Measurements from ENCODE around the gene PRKAG1.

PRKAG1 gene

GRCh38 chr12:49022558-49023178 lies 4.1 kb upstream of the PRKAG1 start:
- no peaks in the 10 kb centered on the region for H3K27me3 Mint-ChIP-seq
- H3K4me1 Mint-ChIP-seq (ENCODE audit: low read depth in 2 of 2), result peaks cover 15 to 19% of the 10 kb centered on the region in 2 donors
- H3K27ac Mint-ChIP-seq, result peak overlapping the region; percentile 89 to 100
- H3K4me3 Mint-ChIP-seq, result no peak overlapping the region
- no peaks in the 10 kb centered on the region for H3K9me3 Mint-ChIP-seq
- H3K36me3 Mint-ChIP-seq (ENCODE audit: insufficient read depth), result peaks cover 60% of the 10 kb centered on the region
- ATAC-seq (replicated peaks) (no peak), DNase-seq (no peak)

DNA sequence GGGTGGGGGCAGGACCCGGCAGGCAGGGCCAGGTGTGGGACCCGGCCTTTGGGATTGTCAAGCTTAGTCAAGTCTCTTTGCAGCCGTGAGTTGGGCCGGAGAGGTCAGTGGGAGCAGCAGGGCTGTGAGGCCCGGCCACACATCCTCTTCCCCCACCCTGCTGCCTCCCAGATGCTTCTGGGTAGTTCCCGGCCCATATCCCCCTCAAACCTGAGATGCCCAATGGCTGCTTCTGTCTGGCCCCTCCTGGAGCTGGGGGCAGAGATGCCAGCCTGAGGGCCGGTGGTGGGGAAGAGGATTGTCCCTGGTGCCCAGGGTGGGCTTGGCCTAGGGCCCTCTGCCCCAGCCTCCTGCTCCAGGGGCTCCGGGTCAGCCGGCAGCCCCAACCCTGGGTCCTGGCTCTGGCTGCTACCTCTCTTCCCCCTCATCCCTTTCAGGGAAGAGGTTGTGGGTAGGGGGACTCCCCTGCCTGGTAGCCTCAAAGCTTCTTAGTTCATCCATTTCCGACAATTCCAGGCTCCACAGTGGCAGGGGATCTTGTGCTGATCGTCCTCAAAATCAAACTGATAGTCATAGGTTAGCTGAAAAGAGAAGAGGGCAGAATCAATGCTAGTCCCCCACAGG lies 2.8 kb upstream of the PRKAG1 start:
- no peaks in the 10 kb centered on the region for H3K9me3 Mint-ChIP-seq
- no peak overlapping the region for H3K4me3 Mint-ChIP-seq
- H3K27me3 Mint-ChIP-seq, result no peaks in the 10 kb centered on the region
- peak overlapping the region; percentile 100 for H3K27ac Mint-ChIP-seq
- peaks cover 58% of the 10 kb centered on the region for H3K36me3 Mint-ChIP-seq (ENCODE audit: insufficient read depth)
- no peak for DNase-seq
- peaks cover 23 to 30% of the 10 kb centered on the region in 2 donors for H3K4me1 Mint-ChIP-seq (ENCODE audit: low read depth in 2 of 2)
- no peak for ATAC-seq (replicated peaks)

- Mint-ChIP-seq H3K27ac (peak overlapping the region; percentile 100), H3K4me3 (no peak overlapping the region), H3K9me3 (no peaks in the 10 kb centered on the region), H3K4me1 (ENCODE audit: low read depth in 2 of 2) (peaks cover 29 to 34% of the 10 kb centered on the region in 2 donors), H3K36me3 (ENCODE audit: insufficient read depth) (peaks cover 56% of the 10 kb centered on the region), H3K27me3 (no peaks in the 10 kb centered on the region)
- ATAC-seq (replicated peaks), result no peak
- no peak for DNase-seq
These were observed 1.9 kb upstream of the PRKAG1 start for GRCh38 chr12:49020441-49020840.

DNA sequence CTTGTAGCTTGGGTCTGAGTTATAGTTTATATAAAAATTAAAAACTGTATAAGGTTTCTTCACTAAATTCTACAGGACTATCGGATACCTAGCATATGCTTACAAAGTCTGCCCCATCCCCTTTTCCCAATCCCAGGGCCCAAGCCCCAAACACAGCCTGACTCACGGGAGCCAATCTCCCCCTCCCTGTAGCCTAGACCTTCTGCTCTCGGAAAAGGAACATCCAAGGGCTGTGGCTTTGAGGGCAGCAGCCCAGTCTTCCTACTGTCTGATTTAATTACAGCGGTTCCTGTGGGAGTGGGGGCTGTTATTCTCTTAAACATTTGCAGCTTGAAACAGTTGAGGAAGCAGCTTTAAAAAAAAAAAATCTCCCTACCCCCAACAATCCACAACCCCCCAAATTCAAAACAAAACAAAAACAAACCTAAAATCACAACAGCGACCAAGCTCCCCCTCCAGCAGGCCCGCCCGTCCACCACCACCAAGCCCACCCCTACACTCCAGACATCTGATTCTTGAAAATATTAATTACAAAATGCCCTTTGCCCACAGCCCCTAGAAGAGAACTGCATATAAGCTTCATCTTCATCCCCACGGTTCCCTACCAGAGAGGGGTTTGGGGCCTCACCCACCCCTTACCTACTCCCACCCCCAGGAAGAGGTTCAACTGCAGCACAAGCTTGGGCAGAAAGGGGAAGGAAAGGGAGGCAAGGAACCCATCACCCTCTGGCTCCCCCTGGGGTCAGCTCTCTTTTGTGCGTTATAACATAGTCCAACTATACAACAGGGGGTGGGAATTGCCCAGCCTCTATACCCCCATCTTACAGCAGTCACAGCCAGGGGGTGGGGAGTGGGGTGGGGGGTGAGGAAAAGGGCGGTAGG lies 1.1 kb upstream of the PRKAG1 start:
- Mint-ChIP-seq H3K4me1 (ENCODE audit: low read depth in 2 of 2) (peaks cover 29 to 34% of the 10 kb centered on the region in 2 donors), H3K4me3 (peak overlapping the region; percentile 75 to 94), H3K27ac (peak overlapping the region; percentile 100), H3K9me3 (no peaks in the 10 kb centered on the region), H3K27me3 (no peaks in the 10 kb centered on the region), H3K36me3 (ENCODE audit: insufficient read depth) (peaks cover 53% of the 10 kb centered on the region)
- DNase-seq, result peak in 2 of 3 experiments; percentile 36 to 57
- no peak for ATAC-seq (replicated peaks)

- peak overlapping the region; percentile 100 for H3K27ac Mint-ChIP-seq
- H3K9me3 Mint-ChIP-seq, result no peaks in the 10 kb centered on the region
- H3K36me3 Mint-ChIP-seq (ENCODE audit: insufficient read depth), result peaks cover 53% of the 10 kb centered on the region
- H3K27me3 Mint-ChIP-seq, result no peaks in the 10 kb centered on the region
- DNase-seq (no peak), ATAC-seq (replicated peaks) (peak; percentile 23)
- peak overlapping the region; percentile 94 for H3K4me3 Mint-ChIP-seq
- H3K4me1 Mint-ChIP-seq (ENCODE audit: low read depth in 2 of 2), result peaks cover 29 to 38% of the 10 kb centered on the region in 2 donors
These were observed 499 bp upstream of the PRKAG1 start for GRCh38 chr12:49019120-49019430.

DNA sequence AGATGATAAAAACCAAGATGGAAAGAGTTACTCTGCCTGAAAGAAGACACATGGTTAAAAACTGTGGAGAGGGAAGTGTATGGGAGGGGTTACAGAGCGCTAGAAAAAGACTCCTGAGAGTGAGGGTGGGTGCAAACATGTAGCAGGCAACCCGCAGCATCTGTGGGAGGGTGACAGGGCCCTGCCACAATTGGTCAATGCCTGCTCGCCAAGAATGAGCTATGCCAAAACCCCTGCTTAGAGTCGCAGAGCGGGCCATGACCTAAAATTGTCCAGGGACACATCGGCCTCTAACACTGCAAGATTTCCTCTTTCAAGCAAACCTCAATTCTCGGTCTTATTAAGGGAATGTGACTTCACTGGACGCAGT lies 700 bp downstream of the PRKAG1 start:
- Mint-ChIP-seq H3K4me3 (peak overlapping the region; percentile 94), H3K36me3 (ENCODE audit: insufficient read depth) (peaks cover 55% of the 10 kb centered on the region), H3K27me3 (no peaks in the 10 kb centered on the region), H3K4me1 (ENCODE audit: low read depth in 2 of 2) (peaks cover 29 to 38% of the 10 kb centered on the region in 2 donors), H3K9me3 (no peaks in the 10 kb centered on the region), H3K27ac (peak overlapping the region; percentile 100)
- DNase-seq (peak in 1 of 3 experiments; percentile 28), ATAC-seq (replicated peaks) (peak; percentile 10)

DNA sequence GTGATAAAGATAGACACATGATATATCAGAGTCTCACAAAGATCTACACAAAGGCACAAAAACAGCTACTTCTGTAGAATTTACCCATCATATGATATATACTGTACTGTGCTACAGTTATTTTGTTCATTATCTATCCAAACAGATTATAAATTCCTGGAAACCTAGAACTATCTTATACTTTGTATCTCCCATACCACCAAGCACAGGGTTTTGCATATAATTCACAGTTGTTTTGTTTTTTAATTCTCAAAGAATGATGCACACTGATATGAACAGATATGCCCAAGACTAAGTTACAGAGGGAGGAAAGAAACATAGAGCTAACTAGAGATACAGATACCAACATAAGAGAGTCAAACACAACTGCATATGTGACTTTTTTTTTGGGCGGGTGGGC lies 3.4 kb downstream of the PRKAG1 start:
- no peak for ATAC-seq (replicated peaks)
- no peaks in the 10 kb centered on the region for H3K9me3 Mint-ChIP-seq
- peaks cover 29 to 33% of the 10 kb centered on the region in 2 donors for H3K4me1 Mint-ChIP-seq (ENCODE audit: low read depth in 2 of 2)
- peak overlapping the region; percentile 38 to 60 for H3K27ac Mint-ChIP-seq
- peaks cover 68% of the 10 kb centered on the region for H3K36me3 Mint-ChIP-seq (ENCODE audit: insufficient read depth)
- no peak overlapping the region for H3K4me3 Mint-ChIP-seq
- no peak for DNase-seq
- no peaks in the 10 kb centered on the region for H3K27me3 Mint-ChIP-seq

- ATAC-seq (replicated peaks) (no peak), DNase-seq (no peak)
- Mint-ChIP-seq H3K27ac (peak overlapping the region; percentile 57 to 60), H3K36me3 (ENCODE audit: insufficient read depth) (peaks cover 66% of the 10 kb centered on the region), H3K9me3 (no peaks in the 10 kb centered on the region), H3K4me3 (no peak overlapping the region), H3K27me3 (no peaks in the 10 kb centered on the region), H3K4me1 (ENCODE audit: low read depth in 2 of 2) (peaks cover 24 to 28% of the 10 kb centered on the region in 2 donors)
These were observed 4.0 kb downstream of the PRKAG1 start for GRCh38 chr12:49014547-49014946.

GRCh38 chr12:49013428-49013827 lies 5.1 kb downstream of the PRKAG1 start:
- peaks cover 66% of the 10 kb centered on the region for H3K36me3 Mint-ChIP-seq (ENCODE audit: insufficient read depth)
- H3K9me3 Mint-ChIP-seq, result no peaks in the 10 kb centered on the region
- H3K4me1 Mint-ChIP-seq (ENCODE audit: low read depth in 2 of 2), result peaks cover 19 to 22% of the 10 kb centered on the region in 2 donors
- H3K27ac Mint-ChIP-seq, result peak overlapping the region in 1 of 2 donors; percentile 57
- no peak for DNase-seq
- no peak overlapping the region for H3K4me3 Mint-ChIP-seq
- H3K27me3 Mint-ChIP-seq, result no peaks in the 10 kb centered on the region
- ATAC-seq (replicated peaks), result no peak

GRCh38 chr12:49012739-49013138 lies 5.8 kb downstream of the PRKAG1 start:
- H3K27ac Mint-ChIP-seq, result no peak overlapping the region

GRCh38 chr12:49010092-49010668 lies 8.4 kb downstream of the PRKAG1 start:
- no peak overlapping the region for H3K27ac Mint-ChIP-seq

More at GRCh38 chr12:49012739-49013138, 5.8 kb downstream of the PRKAG1 start:
- Mint-ChIP-seq H3K4me3 (no peak overlapping the region), H3K4me1 (ENCODE audit: low read depth in 2 of 2) (peaks cover 14 to 19% of the 10 kb centered on the region in 2 donors), H3K27me3 (no peaks in the 10 kb centered on the region), H3K9me3 (no peaks in the 10 kb centered on the region), H3K36me3 (ENCODE audit: insufficient read depth) (peaks cover 63% of the 10 kb centered on the region)
- DNase-seq (no peak), ATAC-seq (replicated peaks) (no peak)

GRCh38 chr12:49008943-49009342 lies 9.6 kb downstream of the PRKAG1 start:
- DNase-seq, result no peak
- H3K4me3 Mint-ChIP-seq, result no peak overlapping the region
- peaks cover 6 to 12% of the 10 kb centered on the region in 2 donors for H3K27me3 Mint-ChIP-seq
- ATAC-seq (replicated peaks), result no peak
- no peaks in the 10 kb centered on the region for H3K9me3 Mint-ChIP-seq
- no peak overlapping the region for H3K27ac Mint-ChIP-seq
- H3K4me1 Mint-ChIP-seq (ENCODE audit: low read depth in 2 of 2), result peaks cover 0 to 4% of the 10 kb centered on the region in 2 donors
- H3K36me3 Mint-ChIP-seq (ENCODE audit: insufficient read depth), result peaks cover 69% of the 10 kb centered on the region

More at GRCh38 chr12:49010092-49010668, 8.4 kb downstream of the PRKAG1 start:
- Mint-ChIP-seq H3K9me3 (no peaks in the 10 kb centered on the region), H3K36me3 (ENCODE audit: insufficient read depth) (peaks cover 58% of the 10 kb centered on the region), H3K27me3 (no peaks in the 10 kb centered on the region), H3K4me3 (no peak overlapping the region), H3K4me1 (ENCODE audit: low read depth in 2 of 2) (peaks cover 2 to 4% of the 10 kb centered on the region in 2 donors)
- ATAC-seq (replicated peaks) (no peak), DNase-seq (no peak)

GRCh38 chr12:49000346-49000745 lies 18.2 kb downstream of the PRKAG1 start:
- Mint-ChIP-seq H3K9me3 (no peaks in the 10 kb centered on the region), H3K27me3 (peaks cover 46 to 91% of the 10 kb centered on the region in 2 donors), H3K4me3 (peak overlapping the region in 1 of 2 donors; percentile 80), H3K36me3 (ENCODE audit: insufficient read depth) (peaks cover 49% of the 10 kb centered on the region), H3K4me1 (ENCODE audit: low read depth in 2 of 2) (peaks cover 30 to 36% of the 10 kb centered on the region in 2 donors), H3K27ac (no peak overlapping the region)
- DNase-seq (no peak), ATAC-seq (replicated peaks) (no peak)
